Colon (tissue), 2 donors: ENCODE measurements around the gene MBOAT2.
"Not testable (repeated sequence)": the region's sequence is repeated elsewhere in the genome, so short reads cannot be mapped to it uniquely, and the experiment has no call there.

Source experiments
- FAIRE-seq: peaks from 2 replicates; lab custom pipeline; 2012; peaks lifted over from hg19 to GRCh38; lab: Jason Lieb, UNC
- donor health status: control.
- donor health status: control.

Gene MBOAT2

DNA sequence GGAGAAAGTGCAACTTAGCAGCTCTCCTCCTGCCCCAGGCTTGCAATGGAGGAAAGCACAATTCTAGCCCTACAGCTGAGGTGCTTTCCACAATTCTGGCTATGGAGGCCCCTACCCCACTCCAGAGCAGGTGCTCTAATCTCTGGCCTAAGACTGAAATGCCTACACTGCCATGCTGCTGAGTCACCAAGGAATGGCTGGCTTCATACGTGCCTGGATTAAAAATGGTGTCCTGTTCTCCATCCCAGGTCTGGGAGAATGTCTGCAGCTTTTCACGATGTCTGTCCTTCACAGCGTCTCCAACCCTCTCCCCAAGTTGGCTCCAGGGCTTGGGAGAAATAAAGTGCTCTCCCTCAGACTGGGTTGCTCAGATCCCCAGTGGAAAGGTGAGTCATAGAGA is 48.5 kb downstream of the MBOAT2 start:
- FAIRE-seq = no peak

GRCh38 chr2:8953525-8953924 is 50.0 kb downstream of the MBOAT2 start:
- no peak for FAIRE-seq

GRCh38 chr2:8939486-8940114 is 63.9 kb downstream of the MBOAT2 start:
- FAIRE-seq = no peak

GRCh38 chr2:8938384-8938783 is 65.1 kb downstream of the MBOAT2 start:
- FAIRE-seq = no peak

- FAIRE-seq = no peak
Observed at GRCh38 chr2:8935982-8936381, 67.5 kb downstream of the MBOAT2 start.

- no peak for FAIRE-seq
Observed at GRCh38 chr2:8934338-8934737, 69.1 kb downstream of the MBOAT2 start.

GRCh38 chr2:8932702-8933101 is 70.8 kb downstream of the MBOAT2 start:
- FAIRE-seq = no peak

DNA sequence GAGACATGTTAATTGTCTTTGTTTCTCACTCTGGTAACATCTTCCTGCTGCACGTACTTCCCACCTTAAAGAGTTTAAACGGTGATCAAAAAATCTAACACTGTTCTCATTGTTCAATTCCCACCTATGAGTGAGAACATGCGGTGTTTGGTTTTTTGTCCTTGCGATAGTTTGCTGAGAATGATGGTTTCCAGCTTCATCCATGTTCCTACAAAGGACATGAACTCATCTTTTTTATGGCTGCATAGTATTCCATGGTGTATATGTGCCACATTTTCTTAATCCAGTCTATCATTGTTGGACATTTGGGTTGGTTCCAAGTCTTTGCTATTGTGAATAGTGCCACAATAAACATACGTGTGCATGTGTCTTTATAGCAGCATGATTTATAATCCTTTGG is 73.3 kb downstream of the MBOAT2 start:
- FAIRE-seq = not testable (repeated sequence)

GRCh38 chr2:8929128-8929527 is 74.4 kb downstream of the MBOAT2 start:
- no peak for FAIRE-seq

GRCh38 chr2:8927510-8928455 is 75.7 kb downstream of the MBOAT2 start:
- no peak for FAIRE-seq

DNA sequence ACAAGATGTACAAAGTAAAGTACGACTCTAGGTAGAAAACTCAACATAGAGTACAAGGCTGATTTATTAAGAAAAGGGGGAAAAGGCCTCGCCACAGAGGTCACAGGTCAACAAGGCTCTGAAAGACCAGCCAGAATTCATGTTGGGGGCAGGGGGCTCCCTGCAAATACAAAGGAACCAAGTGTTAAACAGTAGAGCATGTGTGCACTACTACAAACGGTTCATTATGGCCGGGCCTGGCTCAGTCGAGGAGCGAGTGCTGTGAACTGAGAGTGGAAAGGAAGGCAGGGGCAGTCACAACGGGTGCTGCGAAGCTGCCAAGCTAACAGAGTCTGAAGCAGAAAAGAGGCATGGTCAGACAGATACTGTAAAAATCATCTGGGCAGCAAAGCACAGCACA is 77.1 kb downstream of the MBOAT2 start:
- FAIRE-seq = no peak

DNA sequence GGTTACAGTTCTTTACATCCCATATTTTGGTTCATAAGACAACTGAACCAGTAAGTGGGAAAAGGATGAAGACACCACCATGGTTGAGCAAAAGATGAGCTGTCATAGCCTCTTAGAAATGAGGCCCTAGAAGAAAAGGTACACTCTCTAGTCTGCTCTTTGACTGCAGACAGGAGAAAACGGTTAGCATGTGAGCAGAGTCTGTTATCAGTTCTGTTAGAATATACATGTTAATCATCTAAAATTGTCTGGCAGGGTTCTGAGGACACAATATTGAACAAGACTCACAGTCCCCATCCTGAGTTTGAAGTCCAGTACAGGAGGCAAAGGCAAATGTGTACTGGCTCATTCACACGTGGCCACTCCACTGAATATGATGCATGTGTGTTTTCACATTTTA is 78.1 kb downstream of the MBOAT2 start:
- FAIRE-seq = no peak

DNA sequence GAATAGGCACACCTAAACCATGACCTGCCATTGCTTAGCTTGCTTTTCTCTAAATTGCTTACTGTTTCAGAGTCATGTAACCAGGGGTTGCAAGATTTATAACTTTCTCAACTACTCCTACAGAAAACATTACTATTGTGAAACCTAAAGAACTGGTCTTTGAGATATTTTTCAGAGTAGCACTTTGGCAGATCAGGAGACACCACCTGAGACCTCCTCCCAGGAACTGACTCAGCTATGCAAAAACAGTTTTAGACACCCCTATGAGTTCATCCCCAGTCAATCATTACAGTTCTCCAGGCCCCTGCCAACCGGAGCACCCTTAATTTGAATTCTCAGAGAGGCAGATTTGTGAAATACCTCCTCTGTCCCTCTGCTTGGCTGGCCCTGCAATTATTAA is 80.3 kb downstream of the MBOAT2 start:
- no peak for FAIRE-seq

DNA sequence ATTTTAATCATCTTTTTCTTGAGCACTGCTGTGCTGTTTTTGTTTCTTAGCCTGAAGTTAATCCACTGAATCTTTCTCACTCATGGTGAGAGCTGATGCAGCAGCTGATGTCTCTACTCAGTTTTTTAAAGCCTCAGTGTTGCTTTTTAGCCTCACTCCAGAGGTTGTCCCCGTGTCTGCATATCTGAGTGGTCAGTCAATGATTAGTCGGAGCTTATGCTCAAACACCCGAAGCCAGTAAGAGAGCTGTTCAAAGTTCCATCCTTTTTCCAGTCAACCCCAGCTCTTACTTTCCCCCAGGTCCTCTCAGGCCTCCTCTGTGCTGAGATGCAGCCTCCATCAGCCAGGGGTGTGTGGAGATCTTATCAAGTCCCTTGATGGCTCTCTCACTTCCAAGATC is 81.1 kb downstream of the MBOAT2 start:
- FAIRE-seq = no peak

GRCh38 chr2:8918412-8918811 is 85.1 kb downstream of the MBOAT2 start:
- no peak for FAIRE-seq

DNA sequence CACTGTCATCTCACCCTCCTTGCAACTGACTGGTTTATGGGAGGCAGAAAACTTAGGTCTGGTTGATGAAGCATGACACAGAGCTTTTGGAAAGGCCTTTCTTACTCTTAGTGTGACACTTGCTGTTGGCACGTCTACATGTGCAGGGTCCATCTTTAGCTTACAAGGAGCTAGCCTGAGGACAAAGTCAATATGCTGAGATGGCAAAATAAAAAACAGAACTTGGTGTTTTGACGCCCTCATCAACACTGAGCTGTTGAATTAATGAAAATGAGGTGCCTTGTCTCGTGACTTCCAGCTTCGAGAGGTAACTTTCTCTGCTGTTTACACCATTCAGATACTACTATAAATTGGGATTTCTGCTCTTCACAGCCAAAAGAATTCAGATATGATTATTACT is 87.5 kb downstream of the MBOAT2 start:
- FAIRE-seq = no peak

DNA sequence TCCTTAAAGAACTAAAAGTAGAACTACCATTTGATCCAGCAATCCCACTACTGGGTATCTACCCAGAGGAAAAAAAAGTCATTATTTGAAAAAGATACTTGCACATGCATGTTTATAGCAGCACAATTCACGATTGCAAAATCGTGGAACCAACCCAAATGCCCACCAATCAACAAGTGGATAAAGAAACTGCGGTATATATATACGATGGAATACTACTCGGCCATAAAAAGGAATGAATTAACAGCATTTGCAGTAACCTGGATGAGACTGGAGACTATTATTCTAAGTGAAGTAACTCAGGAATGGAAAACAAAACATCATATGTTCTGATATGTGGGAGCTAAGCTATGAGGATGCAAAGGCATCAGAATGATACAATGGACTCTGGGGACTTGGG is 89.7 kb downstream of the MBOAT2 start:
- FAIRE-seq = not testable (repeated sequence)

DNA sequence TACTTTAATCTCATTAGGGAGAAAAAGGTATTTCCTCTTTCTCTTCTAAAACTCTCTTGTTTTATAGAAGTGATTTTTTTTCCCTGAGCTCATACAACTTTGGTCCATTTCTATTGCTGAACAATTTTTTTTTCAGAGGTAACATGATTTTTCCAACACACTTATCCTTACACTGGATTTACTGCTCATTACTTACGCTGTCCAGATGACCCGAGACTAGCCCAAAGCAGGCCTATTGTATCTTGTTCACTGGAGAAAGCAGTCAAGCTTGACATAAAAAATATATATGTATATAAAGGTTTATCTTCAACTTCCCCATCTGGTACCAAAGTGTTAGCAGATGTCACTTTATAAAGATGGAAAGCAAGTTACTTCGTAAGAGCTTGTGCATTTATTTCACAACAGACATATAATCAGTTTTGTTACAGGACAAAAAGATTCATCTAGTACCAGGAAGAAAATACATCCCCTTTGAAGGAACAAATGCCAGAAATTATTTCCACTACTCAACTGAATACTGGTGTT is 95.7 kb downstream of the MBOAT2 start:
- no peak for FAIRE-seq

DNA sequence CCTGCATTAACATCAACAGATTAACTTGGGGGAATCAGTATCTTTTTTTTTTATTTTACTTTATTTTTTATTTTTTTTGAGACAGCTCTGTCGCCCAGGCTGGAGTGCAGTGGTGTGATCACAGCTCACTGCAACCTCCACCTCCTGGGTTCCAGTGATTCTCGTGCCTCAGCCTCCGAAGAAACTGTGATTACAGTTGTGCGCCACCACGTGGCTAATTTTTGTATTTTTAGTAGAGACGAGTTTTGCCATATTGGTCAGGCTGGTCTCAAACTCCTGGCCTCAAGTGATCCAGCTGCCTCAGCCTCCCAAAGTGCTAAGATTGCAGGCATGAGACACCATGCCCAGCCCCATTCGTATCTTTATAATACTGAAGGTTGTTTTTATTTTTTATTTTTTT is 99.6 kb downstream of the MBOAT2 start:
- not testable (repeated sequence) for FAIRE-seq

GRCh38 chr2:8902757-8903156 is 100.7 kb downstream of the MBOAT2 start:
- FAIRE-seq = not testable (repeated sequence)

- FAIRE-seq = not testable (repeated sequence)
Observed at GRCh38 chr2:8897206-8897605, 106.3 kb downstream of the MBOAT2 start.

- not testable (repeated sequence) for FAIRE-seq
Observed at GRCh38 chr2:8896671-8897070, 106.8 kb downstream of the MBOAT2 start.
